K562 (cell line): ENCODE data around the gene MLLT6. TPM values are rescaled to one million over a fixed set of nuclear protein-coding genes. Genes with fewer than 3 reads are reported as not detected.
A peak's percentile ranks its signal among the peaks of the same experiment; 100 is the strongest.

Source experiments
- ATAC-seq: fragments of 200-7000 bp; cut with Tn5 transposase; 3 replicates; pipeline ENCODE4 v1.9.1; 2020; ENCODE audit warnings: moderate library complexity
- BruUV-seq: library from RNA; stranded (reverse); fragments of 400-500 nt; replicated peaks from 2 replicates; lab custom pipeline; 2021; lab: Mats Ljungman, UMichigan
- CTCF ChIA-PET: fragments of 300-600 bp; formaldehyde crosslinking; extraction: SDS; loops from one replicate; lab custom pipeline; 2021; ENCODE audit warnings: low intra/inter-chr PET ratio; lab: Yijun Ruan, JAX
- POLR2A ChIA-PET: fragments of 300-600, 350-650 bp; sonication (Branson Sonifier 250); formaldehyde crosslinking; extraction: SDS; loops from one replicate; lab custom pipeline; 2021; ENCODE audit warnings: antibody characterized with exemption, inconsistent platforms; lab: Yijun Ruan, JAX
- DNase-seq, 4 experiments: peaks; one replicate each; pipeline versions ENCODE4 v3.0.0 to v3.0.0-alpha.2; 2011 to 2018; ENCODE audit warnings: low spot score in 3 of 4, mixed read lengths in 3 of 4; ENCODE audit errors: extremely low read depth in 1 of 4
- FAIRE-seq: peaks from 2 replicates; lab custom pipeline; 2011; peaks lifted over from hg19 to GRCh38; lab: Jason Lieb, UNC
- H2AFZ ChIP-seq: 2 replicates; pipeline ENCODE4 v1.6.0; 2011; ENCODE audit warnings: low read depth, low read length, control low read depth, inconsistent platforms
- H3K27ac ChIP-seq: fragments of 200-600 bp; 3 replicates; pipeline ENCODE4 v1.8.0; 2011; ENCODE audit warnings: low read depth, mild to moderate bottlenecking, control low read depth, inconsistent platforms, low read length, moderate library complexity, mixed read lengths; ENCODE audit errors: extremely low read depth
- H3K27me3 ChIP-seq, 2 experiments: fragments of 300-600 bp in 1 of 2; 2 replicates in 1 of 2; 3 replicates in 1 of 2; pipeline versions ENCODE4 v1.6.0 to v1.8.0; 2011; ENCODE audit warnings: inconsistent platforms in 2 of 2, low read length in 2 of 2, mild to moderate bottlenecking in 1 of 2, mixed read lengths in 1 of 2, moderate library complexity in 1 of 2; ENCODE audit not compliant: control insufficient read depth in 2 of 2, insufficient read depth in 2 of 2
- H3K36me3 ChIP-seq: fragments of 300-600 bp; 3 replicates; pipeline ENCODE4 v1.8.0; 2011; ENCODE audit warnings: mild to moderate bottlenecking, low read length, inconsistent platforms; ENCODE audit not compliant: control insufficient read depth, insufficient read depth
- H3K4me1 ChIP-seq, 2 experiments: fragments of 200-600 bp in 1 of 2; replicated peaks in 1 of 2; 2 replicates in 1 of 2; 3 replicates in 1 of 2; pipeline versions ENCODE4 v1.5.1 to v1.8.0; 2011; ENCODE audit warnings: inconsistent platforms in 2 of 2, low read length in 2 of 2, mild to moderate bottlenecking in 1 of 2, mixed read lengths in 1 of 2, moderate library complexity in 1 of 2; ENCODE audit not compliant: control insufficient read depth in 2 of 2, insufficient read depth in 2 of 2
- H3K4me2 ChIP-seq: 2 replicates; pipeline ENCODE4 v1.6.1; 2011; ENCODE audit warnings: low read length, control low read depth, inconsistent platforms, mixed read lengths; ENCODE audit not compliant: insufficient read depth
- H3K4me3 ChIP-seq: fragments of 200-600 bp; sonication (generic), shearing (Covaris generic); 2 replicates; pipeline ENCODE4 v1.5.1; 2016; ENCODE audit warnings: control low read depth, inconsistent platforms
- H3K79me2 ChIP-seq: fragments of 200-600 bp; 3 replicates; pipeline ENCODE4 v1.8.0; 2011; ENCODE audit warnings: low read length, inconsistent platforms; ENCODE audit not compliant: control insufficient read depth, insufficient read depth
- H3K9ac ChIP-seq, 2 experiments: 2 replicates each; pipeline versions ENCODE4 v1.6.0 to v1.6.1; 2011; ENCODE audit warnings: low read depth in 2 of 2, low read length in 2 of 2, control low read depth in 1 of 2, inconsistent platforms in 1 of 2, mild to moderate bottlenecking in 1 of 2, mixed read lengths in 1 of 2; ENCODE audit not compliant: insufficient read depth in 1 of 2
- H3K9me1 ChIP-seq: one replicate; pipeline ENCODE4 v1.6.0; 2011; ENCODE audit warnings: inconsistent platforms, mild to moderate bottlenecking, low read length, moderate library complexity; ENCODE audit not compliant: control insufficient read depth, insufficient read depth
- H3K9me3 ChIP-seq: replicated peaks from 2 replicates; pipeline ENCODE4 v1.5.1; 2011; ENCODE audit warnings: low read depth, low read length, inconsistent platforms; ENCODE audit not compliant: control insufficient read depth, insufficient read depth
- H4K20me1 ChIP-seq: replicated peaks from 2 replicates; pipeline ENCODE4 v1.6.1; 2011; ENCODE audit warnings: low read length, inconsistent platforms, mixed read lengths; ENCODE audit not compliant: control insufficient read depth, insufficient read depth
- CTBP1 ChIP-seq: fragments of 450-650 bp; IDR thresholded peaks from 2 replicates; pipeline ENCODE4 v1.6.1; 2016; ENCODE audit warnings: borderline replicate concordance
- HNRNPK ChIP-seq: fragments of 200-400 bp; formaldehyde crosslinking; IDR thresholded peaks from one replicate; pipeline ENCODE4 v1.6.1; 2018; ENCODE audit warnings: mild to moderate bottlenecking, low read depth, low read length; ENCODE audit not compliant: poor library complexity, severe bottlenecking
- HNRNPLL ChIP-seq: fragments of 200-400 bp; formaldehyde crosslinking; IDR thresholded peaks from 2 replicates; pipeline ENCODE4 v1.6.1; 2017; ENCODE audit warnings: low read length, low read depth, mild to moderate bottlenecking; ENCODE audit not compliant: poor library complexity, severe bottlenecking
- MAFG ChIP-seq: fragments of 450-650 bp; conservative IDR thresholded peaks from 2 replicates; pipeline ENCODE4 v1.6.1; 2016; ENCODE audit warnings: missing genetic modification characterization, missing compliant biosample characterization
- POLR2G ChIP-seq: fragments of 200-400 bp; formaldehyde crosslinking; IDR thresholded peaks from 2 replicates; pipeline ENCODE4 v1.6.1; 2017; ENCODE audit warnings: low read depth, mild to moderate bottlenecking, antibody characterized with exemption, low read length, moderate library complexity
- STAG1 ChIP-seq: sonication (generic); formaldehyde crosslinking; IDR thresholded peaks from 2 replicates; pipeline ENCODE4 v1.5.0; 2020; ENCODE audit warnings: missing genetic modification reagents, borderline replicate concordance
- ZNF121 ChIP-seq: sonication (generic); formaldehyde crosslinking; conservative IDR thresholded peaks from 2 replicates; pipeline ENCODE4 v1.8.0; 2022; ENCODE audit warnings: missing genetic modification reagents
- ZNF212 ChIP-seq: fragments of 450-650 bp; formaldehyde crosslinking; IDR thresholded peaks from 2 replicates; pipeline ENCODE4 v1.4.0; 2020; ENCODE audit warnings: mild to moderate bottlenecking
- ZNF75A ChIP-seq: fragments of 450-650 bp; formaldehyde crosslinking; IDR thresholded peaks from 2 replicates; pipeline ENCODE4 v1.4.0; 2020; ENCODE audit warnings: mild to moderate bottlenecking
- WGBS: fragments of 100-300 bp; shearing (Covaris generic); methylation state at CpG from one replicate; pipeline ENCODE4 v1.1.6; 2016; ENCODE audit warnings: low coverage, mixed read lengths; ENCODE audit not compliant: insufficient coverage; ENCODE audit errors: missing lambda C conversion rate; 5-methylcytosine and 5-hydroxymethylcytosine counted together
- in situ Hi-C: fragments of 300-500 bp; cut with MboI; formaldehyde crosslinking; loops from 4 replicates; pipeline ENCODE4 v1.15.0; 2018; ENCODE audit warnings: inconsistent platforms, mixed read lengths
- intact Hi-C: fragments of 100-400 bp; cut with micrococcal nuclease; formaldehyde crosslinking; loops from 2 replicates; pipeline ENCODE4 v1.14.2; 2022
- polyA plus RNA-seq, 8 experiments: library from polyadenylated mRNA; depleted of rRNA in 4 of 8; stranded (reverse) in 5 of 8; unstranded in 3 of 8; fragments of >200 nt; fragmentation: Nextera tagmentation in 2 of 8; fragmentation: Illumina TruSeq in 1 of 8; extraction: Ambion mirVana in 2 of 8; extraction: Trizol in 1 of 8; gene quantifications; 2 replicates each; pipeline versions ENCODE4 v1.2.1 to v1.2.3, GENCODE V29; 2011 to 2014; ENCODE audit warnings: inconsistent platforms in 1 of 8, missing spikeins in 1 of 8
- total RNA-seq, 7 experiments: library from RNA; depleted of rRNA in 6 of 7; stranded (reverse); fragments of >200 nt in 6 of 7; fragmentation: Illumina TruSeq in 2 of 7; extraction: Trizol in 2 of 7; gene quantifications; 2 replicates each; pipeline versions ENCODE4 v1.2.1 to v1.2.3, GENCODE V29; 2011 to 2021; ENCODE audit warnings: low replicate concordance in 1 of 7

The MLLT6 gene
- total and polyA plus RNA-seq, 9 of the 15 experiments (the other 6 are each of a cell fraction or from before 2014, with no cell fraction given): 3.1 to 71.7 (median 30.0) TPM

- no peak for ATAC-seq
- intact Hi-C loops (no loop called here), in situ Hi-C loops (no loop called here)
- Histone ChIP-seq H3K27me3 (no peaks in the 10 kb centered on the region), H3K36me3 (peaks cover 68% of the 10 kb centered on the region), H3K4me2 (no peak overlapping the region), H3K27ac (no peak overlapping the region), H2AFZ (no peak overlapping the region), H3K9ac (peak overlapping the region in 1 of 2 experiments; percentile 8; a peak in 1 of 4 replicates), H3K4me1 (peaks cover 24 to 46% of the 10 kb centered on the region in 2 experiments), H3K79me2 (no peaks in the 10 kb centered on the region), H3K9me3 (no peaks in the 10 kb centered on the region), H3K4me3 (no peak overlapping the region), H3K9me1 (peaks cover 10% of the 10 kb centered on the region), H4K20me1 (no peaks in the 10 kb centered on the region)
- BruUV-seq: no TSS peak
- FAIRE-seq: no peak
- DNase-seq: no peak
- CTCF ChIA-PET: no interaction called here
- POLR2A ChIA-PET: interaction anchor here (1.0 to 3.2 kb wide), 3 partner anchors 10 to 12 kb away, joined by 3 to 19 read pairs (median 7); partner anchors contain the start of gene MLLT6
- TF ChIP-seq ZNF75A (CRISPR knock-in tag): no peak
- peak; percentile 57 for TF ChIP-seq POLR2G
- 92% methylated on average over 11 of the region's 18 CpGs for WGBS
Observed at GRCh38 chr17:38716368-38717005, 11.4 kb downstream of the MLLT6 start.

DNA sequence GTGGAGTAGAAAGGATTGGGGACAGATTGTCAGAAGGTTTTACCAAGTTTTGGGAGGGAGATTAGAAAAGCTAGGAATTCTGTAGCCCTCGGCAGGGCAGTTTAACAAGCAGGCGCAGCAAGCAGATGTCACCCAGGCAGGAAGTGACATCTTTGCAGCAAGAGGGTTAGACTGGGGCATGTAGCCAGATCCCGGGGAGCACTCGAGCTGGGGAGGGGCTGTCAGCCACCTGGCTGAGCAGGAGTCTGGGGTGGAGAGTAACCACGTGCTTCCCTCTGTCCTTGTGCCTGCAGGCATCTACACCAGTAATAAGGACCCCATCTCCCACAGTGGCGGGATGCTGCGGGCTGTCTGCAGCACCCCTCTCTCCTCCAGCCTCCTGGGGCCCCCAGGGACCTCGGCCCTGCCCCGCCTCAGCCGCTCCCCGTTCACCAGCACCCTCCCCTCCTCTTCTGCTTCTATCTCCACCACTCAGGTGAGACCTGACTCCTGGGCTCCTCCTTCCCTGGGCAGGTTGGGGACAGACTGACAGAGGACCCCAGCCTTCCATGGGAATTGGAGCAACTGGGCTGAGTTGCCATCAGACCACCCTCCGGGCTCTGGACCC lies 12.2 kb downstream of the MLLT6 start:
- Histone ChIP-seq H3K4me2 (no peak overlapping the region), H3K9ac (peak overlapping the region in 1 of 2 experiments; percentile 71; a peak in 2 of 4 replicates)
- no peak for DNase-seq
- POLR2A ChIA-PET: interaction anchor here (0.7 to 3.2 kb wide), 4 partner anchors 8 to 14 kb away, joined by 3 to 30 read pairs (median 11); partner anchors contain the start of gene MLLT6
- TF ChIP-seq ZNF212 (CRISPR knock-in tag) (no peak), CTBP1 (no peak), HNRNPLL (no peak), STAG1 (no peak), HNRNPK (no peak), ZNF121 (CRISPR knock-in tag) (peak; percentile 59), MAFG (tag) (no peak)
- TF ChIP-seq, all 486 proteins: peak for 1
- Histone ChIP-seq H2AFZ (no peak overlapping the region), H3K9me1 (peaks cover 10% of the 10 kb centered on the region), H3K4me3 (no peak overlapping the region), H3K9me3 (no peaks in the 10 kb centered on the region), H4K20me1 (no peaks in the 10 kb centered on the region), H3K36me3 (peaks cover 67% of the 10 kb centered on the region), H3K79me2 (no peaks in the 10 kb centered on the region), H3K4me1 (peaks cover 20 to 44% of the 10 kb centered on the region in 2 experiments), H3K27ac (no peak overlapping the region), H3K27me3 (no peaks in the 10 kb centered on the region)
- in situ Hi-C loops (no loop called here), intact Hi-C loops (no loop called here)
- BruUV-seq: no TSS peak
- ATAC-seq (no peak), FAIRE-seq (no peak)
- CTCF ChIA-PET: no interaction called here
- 65% methylated on average over 8 of the region's 12 CpGs for WGBS
